HG03135 (cell line): ENCODE data around the gene CELF4.

Experiments
- ATAC-seq: cut with Tn5 transposase; IDR thresholded peaks from one replicate; pipeline ENCODE4 v1.9.1; 2021; ENCODE audit warnings: mild to moderate bottlenecking, moderate library complexity; ENCODE audit not compliant: unreplicated experiment

The CELF4 gene

GRCh38 chr18:37266290-37266689 lies 299.3 kb downstream of the CELF4 start:
- no peak for ATAC-seq

GRCh38 chr18:37265382-37265781 lies 300.2 kb downstream of the CELF4 start:
- ATAC-seq, result no peak

DNA sequence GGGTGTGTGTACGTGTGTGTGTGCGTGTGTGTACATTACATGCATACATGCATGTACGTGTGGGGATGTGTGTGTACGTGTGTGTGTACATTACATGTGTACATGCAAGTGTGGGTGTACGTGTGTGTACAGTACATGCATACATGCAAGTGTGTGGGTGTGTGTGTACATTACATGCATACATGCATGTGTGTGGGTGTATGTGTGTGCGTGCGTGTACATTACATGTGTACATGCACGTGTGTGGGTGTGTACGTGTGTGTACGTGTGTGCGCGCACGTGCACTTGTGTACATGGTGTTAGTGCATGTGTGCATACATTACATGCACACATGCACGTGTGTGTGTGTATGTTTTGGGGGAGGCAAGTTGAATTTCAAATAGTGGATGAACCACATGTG lies 300.6 kb downstream of the CELF4 start:
- no peak for ATAC-seq

DNA sequence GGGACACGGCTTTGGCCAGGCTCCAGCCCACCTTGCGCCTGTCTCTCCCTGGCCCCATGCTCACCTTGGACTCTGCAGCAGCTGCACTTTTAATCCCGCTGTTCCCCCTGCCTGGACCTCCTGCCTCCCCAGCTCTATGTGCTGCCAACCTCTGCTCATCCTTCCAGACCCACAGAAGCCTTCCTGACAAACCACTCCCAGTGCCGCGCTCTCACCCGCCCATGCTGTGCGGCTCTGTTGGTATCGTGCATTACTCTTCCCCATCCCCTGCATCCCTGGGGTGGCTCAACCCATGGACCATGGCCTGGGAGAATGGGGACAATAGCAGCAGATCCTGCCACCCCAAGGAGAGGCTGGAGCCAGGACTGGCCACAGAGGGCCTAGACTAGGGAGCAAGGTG lies 303.6 kb downstream of the CELF4 start:
- no peak for ATAC-seq

- ATAC-seq, result no peak
These were observed 304.3 kb downstream of the CELF4 start for GRCh38 chr18:37261246-37261840.

DNA sequence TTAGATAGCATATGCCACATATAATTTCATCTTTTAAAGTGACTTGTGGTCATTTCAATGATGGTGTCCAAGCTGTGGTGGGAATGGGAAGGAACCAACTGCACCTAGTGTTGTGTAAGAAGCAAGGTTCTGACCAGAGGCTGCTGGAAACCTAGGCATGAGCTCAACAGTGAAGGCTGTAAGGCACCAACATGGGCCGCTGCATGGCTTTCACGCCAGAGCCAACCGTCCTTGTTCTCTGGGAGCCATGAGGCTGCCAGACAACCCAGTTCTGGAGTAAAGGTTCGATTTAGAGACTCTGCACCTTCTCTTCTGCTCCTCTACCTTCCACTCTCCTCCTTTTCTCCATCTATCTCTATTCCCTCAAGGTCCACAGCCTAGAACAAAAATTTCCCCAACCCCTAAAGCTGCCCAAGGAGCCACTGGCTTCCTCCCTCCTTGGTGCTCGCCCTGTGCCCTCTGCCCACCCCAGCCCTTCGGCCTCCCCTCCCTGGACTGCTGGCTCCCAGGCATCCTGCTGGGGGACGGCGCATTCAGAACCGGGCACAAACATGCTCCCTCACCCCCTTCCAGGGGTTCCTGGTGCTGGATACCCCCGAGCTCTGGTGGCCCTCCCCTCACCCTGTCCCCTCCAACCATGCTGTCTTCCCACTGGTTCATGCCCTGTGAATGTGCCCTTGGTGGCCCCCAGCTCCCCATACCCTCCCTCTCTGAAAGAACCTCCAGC lies 305.1 kb downstream of the CELF4 start:
- no peak for ATAC-seq

- no peak for ATAC-seq
These were observed 305.9 kb downstream of the CELF4 start for GRCh38 chr18:37259711-37260110.

DNA sequence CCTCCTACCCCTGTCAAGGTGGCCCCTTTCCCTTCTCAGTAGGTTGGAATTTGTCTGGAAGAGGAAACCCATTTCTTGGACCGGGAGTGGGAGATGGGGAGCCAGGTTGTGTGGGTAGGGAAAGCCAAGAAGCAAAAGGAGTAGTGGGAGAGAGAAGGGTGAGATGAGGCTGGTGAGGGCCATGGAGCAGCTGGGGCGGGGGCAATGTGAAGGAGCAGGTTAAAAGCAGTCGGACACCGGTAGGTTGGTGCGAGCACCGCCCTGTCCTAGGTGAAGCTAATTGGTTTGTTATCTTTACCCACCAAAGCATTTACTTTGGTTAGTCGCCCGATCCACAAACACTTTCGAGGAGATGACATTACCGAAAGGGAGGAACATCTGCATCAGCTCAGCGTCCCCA lies 306.8 kb downstream of the CELF4 start:
- ATAC-seq, result no peak

GRCh38 chr18:37258131-37258530 lies 307.5 kb downstream of the CELF4 start:
- ATAC-seq, result no peak

DNA sequence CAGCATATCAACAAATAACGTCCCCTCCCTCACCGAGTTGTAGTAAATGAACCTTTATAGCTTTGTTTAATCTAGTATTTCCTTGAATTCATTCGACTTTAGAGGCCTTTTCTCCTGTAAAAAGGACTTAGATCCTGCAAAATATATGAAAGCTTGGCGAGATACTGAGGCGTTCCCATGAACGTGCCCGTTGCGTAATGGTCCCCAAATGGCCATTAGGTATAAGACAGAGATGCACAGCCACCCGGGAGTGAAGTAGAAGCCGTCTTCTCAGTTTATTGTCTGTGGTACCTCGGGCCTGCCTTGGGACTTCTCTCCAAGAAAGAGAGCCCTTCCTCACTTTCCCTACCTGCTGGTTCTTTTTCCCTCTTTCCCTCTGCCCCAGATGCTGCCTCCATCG lies 310.6 kb downstream of the CELF4 start:
- no peak for ATAC-seq

GRCh38 chr18:37254236-37254754 lies 311.3 kb downstream of the CELF4 start:
- ATAC-seq, result no peak

DNA sequence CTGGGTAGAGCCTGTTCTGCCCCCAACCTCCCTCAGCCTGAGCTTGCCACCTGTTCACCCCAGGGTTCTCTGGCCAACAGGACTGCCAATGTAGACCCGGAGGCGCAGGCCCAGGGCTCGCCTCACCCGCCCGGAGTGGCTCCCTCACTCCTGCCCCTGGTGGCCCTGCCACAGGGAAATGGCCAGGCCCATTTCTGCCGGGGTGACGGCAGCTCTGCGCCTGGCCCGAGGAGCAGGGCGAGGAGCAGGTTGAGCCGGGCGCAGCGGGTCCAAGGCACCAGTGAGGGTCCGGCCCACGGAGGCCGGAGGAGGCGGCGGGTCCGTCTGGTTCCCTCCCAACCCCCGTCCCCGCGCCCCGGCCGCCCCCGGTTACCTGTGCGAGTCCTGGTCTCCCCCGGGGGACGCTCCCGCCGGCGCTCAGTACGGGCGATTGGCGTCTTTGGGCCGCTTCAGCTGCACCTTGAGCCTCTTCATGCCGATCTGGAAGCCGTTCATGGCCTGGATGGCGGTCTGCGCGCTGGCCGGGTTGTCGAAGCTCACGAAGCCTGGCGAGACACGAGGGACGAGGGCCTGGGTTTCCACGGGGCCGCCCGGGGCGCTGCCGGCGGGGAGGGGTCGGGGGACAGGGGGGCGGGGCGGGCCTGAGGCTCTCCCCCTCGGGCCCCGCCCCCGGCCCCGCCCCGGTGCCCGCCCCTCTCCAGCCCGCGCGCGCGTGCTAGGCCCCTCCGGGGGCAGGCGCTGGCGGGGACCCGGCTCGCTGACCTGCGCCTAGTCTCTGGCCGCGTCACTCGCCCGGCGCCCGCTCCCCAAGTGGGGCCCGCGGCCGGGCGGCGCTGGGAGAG lies 312.0 kb downstream of the CELF4 start:
- ATAC-seq, result no peak

DNA sequence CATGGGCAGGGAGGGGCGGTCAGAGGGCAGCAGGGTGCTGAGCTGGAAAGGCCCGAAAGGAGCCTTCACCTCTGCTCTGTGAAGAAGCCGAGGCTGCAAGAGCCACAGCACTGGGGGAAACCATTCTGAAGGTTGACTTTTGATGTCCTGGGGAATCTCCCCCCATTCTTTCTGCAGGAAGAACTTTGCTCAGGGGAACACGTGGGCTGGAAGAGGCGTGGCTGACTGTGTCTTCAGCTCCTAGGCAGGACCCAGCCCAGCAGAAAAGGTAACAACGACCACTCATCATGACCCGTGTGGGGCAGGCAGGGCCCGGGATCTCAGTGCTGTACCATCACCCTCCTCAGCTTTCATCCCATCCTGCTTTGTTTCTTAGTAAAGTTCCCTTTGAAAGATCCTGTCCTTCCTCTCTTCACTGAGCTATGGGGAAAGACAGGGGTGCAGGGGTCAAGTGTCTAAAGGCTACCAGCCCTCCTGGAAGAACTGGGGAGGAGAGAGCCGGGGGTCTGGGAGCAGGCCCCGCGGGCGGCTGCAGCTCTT lies 312.7 kb downstream of the CELF4 start:
- no peak for ATAC-seq

- ATAC-seq, result no peak
These were observed 313.3 kb downstream of the CELF4 start for GRCh38 chr18:37252342-37252741.

DNA sequence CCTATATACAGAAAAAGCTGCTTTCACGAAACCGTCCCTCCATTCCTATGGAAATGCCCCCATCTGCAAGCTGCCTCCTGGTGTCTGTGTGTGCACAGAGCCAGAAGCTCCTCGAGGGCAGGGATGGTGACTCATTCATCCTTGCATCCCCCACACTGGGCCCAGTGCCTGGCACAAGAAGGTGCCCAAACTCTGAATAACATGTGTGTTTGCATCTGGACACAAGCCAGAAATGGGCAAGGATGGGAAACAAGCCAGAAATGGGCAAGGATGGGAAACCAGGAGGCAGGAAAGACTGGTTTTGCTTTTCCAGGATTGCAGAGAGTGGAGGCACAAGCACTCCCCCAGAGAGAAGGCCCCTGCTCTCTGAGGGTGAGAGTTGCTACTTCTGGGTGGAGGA lies 313.9 kb downstream of the CELF4 start:
- ATAC-seq, result no peak

GRCh38 chr18:37249895-37250618 lies 315.5 kb downstream of the CELF4 start:
- ATAC-seq, result no peak

GRCh38 chr18:37249171-37249886 lies 316.3 kb downstream of the CELF4 start:
- ATAC-seq, result no peak

DNA sequence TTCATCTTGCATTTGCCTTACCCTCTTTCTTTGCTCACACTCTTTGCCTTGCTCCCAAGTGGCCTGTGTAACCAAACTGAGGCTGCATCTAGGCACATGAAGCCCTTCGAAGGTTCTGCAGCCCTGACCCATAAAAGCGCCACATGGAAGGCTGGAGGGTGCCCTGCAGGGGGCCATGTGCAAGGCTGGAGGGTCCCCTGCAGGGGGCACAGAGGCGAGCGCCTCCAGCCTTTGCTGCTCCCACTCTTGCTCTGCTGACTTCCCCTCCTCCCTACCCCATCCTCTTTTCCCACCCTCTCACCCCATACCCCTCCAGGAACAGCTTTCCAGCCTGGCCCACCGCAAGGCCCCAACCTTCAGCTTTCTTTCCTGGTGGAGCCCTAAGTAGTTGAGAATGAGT lies 317.3 kb downstream of the CELF4 start:
- no peak for ATAC-seq

GRCh38 chr18:37247497-37248161 lies 318.0 kb downstream of the CELF4 start:
- ATAC-seq, result no peak
